ENCODE results near the gene AQP4. TPM values are rescaled to one million over a fixed set of nuclear protein-coding genes. Genes with fewer than 3 reads are reported as not detected.

AQP4 gene
- total and polyA plus RNA-seq, 2 of the 13 experiments (the other 11 are each of a cell fraction or from before 2014, with no cell fraction given) = 0.20 to 0.62 TPM

GRCh38 chr18:26813043-26813442 lies 52.5 kb downstream of the AQP4 start:
- Histone ChIP-seq H3K4me2 (ENCODE audit: low read depth, low read length) (no peak overlapping the region), H3K9me3 (ENCODE audit: low read length) (no peaks in the 10 kb centered on the region), H3K9ac (ENCODE audit: insufficient read depth, low read depth, low read length) (no peak overlapping the region), H3K27ac (ENCODE audit: extremely low read length, insufficient read depth, low read length) (no peak overlapping the region), H4K20me1 (ENCODE audit: insufficient read depth, low read length) (no peaks in the 10 kb centered on the region), H3K79me2 (ENCODE audit: insufficient read depth, low read length) (no peaks in the 10 kb centered on the region), H2AFZ (ENCODE audit: low read length) (no peak overlapping the region), H3K27me3 (ENCODE audit: control insufficient read depth in 1 of 2, insufficient read depth in 2 of 2, low read length in 2 of 2) (no peaks in the 10 kb centered on the region), H3K4me3 (replicated peaks in 1 of 3; ENCODE audit: insufficient read depth in 1 of 3, low read depth in 2 of 3, low read length in 3 of 3) (no peak overlapping the region), H3K4me1 (ENCODE audit: insufficient read depth, low read length) (no peaks in the 10 kb centered on the region), H3K36me3 (replicated peaks in 1 of 2; ENCODE audit: control insufficient read depth in 1 of 2, insufficient read depth in 2 of 2, low read length in 2 of 2) (no peaks in the 10 kb centered on the region)
- ChIA-PET POLR2A (no interaction called here), CTCF (ENCODE audit: low intra/inter-chr PET ratio, low total read pairs) (interaction anchor here (1.4 kb wide), 1 partner anchor 786 kb away, joined by 7 read pairs; no protein-coding TSS in a partner anchor)
- TF ChIP-seq THAP9 (CRISPR knock-in tag; IDR thresholded peaks at IDR 0.05; ENCODE audit: borderline replicate concordance) (no peak), STAG1 (CRISPR knock-in tag; IDR thresholded peaks at IDR 0.05) (peak; percentile 85), CTCF (CRISPR knock-in tag; IDR thresholded peaks at IDR 0.05) (peak; percentile 71), SMC3 (IDR thresholded peaks at IDR 0.05; ENCODE audit: low read length) (peak; percentile 53), RAD21 (CRISPR knock-in tag; IDR thresholded peaks at IDR 0.05) (peak; percentile 48; the same call in 1 of the 2 replicates)
- peak; percentile 56 for DNase-seq (ENCODE audit: low spot score)
- in situ Hi-C loops (cut with HindIII; ENCODE audit: extremely low pct_ligation_motif_present, low pct_unique_long_range_greater_than_20kb) = loop anchor here (10.0 to 25.0 kb wide), 2 partner anchors 499 to 792 kb away; no protein-coding TSS in a partner anchor
- ATAC-seq = peak; percentile 87
- WGBS (ENCODE audit: low lambda C conversion rate) = 3% methylated on average over 1 of the region's 1 CpG
- BruUV-seq (replicated peaks) = no TSS peak
- peak; percentile 80 for FAIRE-seq
- intact Hi-C loops (cut with micrococcal nuclease; ENCODE audit: unreplicated experiment) = loop anchor here (1.0 to 5.0 kb wide), 3 partner anchors 189 to 789 kb away; no protein-coding TSS in a partner anchor

Measured in HepG2 (cell line).